Lower lobe of right lung (tissue), 2 donors: ENCODE results near the gene ENPP6. TPM values are rescaled to one million over a fixed set of nuclear protein-coding genes. Genes with fewer than 3 reads are reported as not detected.
"Not testable (repeated sequence)": the region's sequence is repeated elsewhere in the genome, so short reads cannot be mapped to it uniquely, and the experiment has no call there.

ENCODE experiments used
- ATAC-seq, 2 donors: fragments of 200-7000 bp; cut with Tn5 transposase; one replicate each; pipeline ENCODE4 v1.9.1; 2020 to 2022; ENCODE audit warnings: mild to moderate bottlenecking in 2 of 2, moderate library complexity in 2 of 2
- DNase-seq: peaks from one replicate; pipeline ENCODE4 v3.0.0-alpha.2; 2020
- H3K27ac ChIP-seq: fragments of 200-600 bp; one replicate; pipeline ENCODE4 v1.8.0; 2022
- H3K27me3 ChIP-seq: fragments of 200-600 bp; one replicate; pipeline ENCODE4 v1.8.0; 2022; ENCODE audit warnings: low read depth
- H3K36me3 ChIP-seq: fragments of 200-600 bp; one replicate; pipeline ENCODE4 v1.8.0; 2022; ENCODE audit warnings: mild to moderate bottlenecking
- H3K4me1 ChIP-seq: fragments of 200-600 bp; one replicate; pipeline ENCODE4 v1.8.0; 2022
- H3K4me3 ChIP-seq: fragments of 200-600 bp; one replicate; pipeline ENCODE4 v1.8.0; 2022; ENCODE audit warnings: mild to moderate bottlenecking
- H3K9me3 ChIP-seq: fragments of 200-600 bp; one replicate; pipeline ENCODE4 v1.8.0; 2022
- intact Hi-C: fragments of 100-400 bp; cut with DNase I; formaldehyde crosslinking; loops from one replicate; pipeline ENCODE4 v1.11.0; 2022
- total RNA-seq: library from RNA; stranded (reverse); fragmentation: NEBNext Ultra II Directional; extraction: Animal tissue kit (Norgen Biotek cat#: 25700); gene quantifications from one replicate; pipeline ENCODE4 v1.2.1, GENCODE V29; 2021
- TF ChIP-seq, protein P1 (sequence below): fragments of 200-600 bp; IDR thresholded peaks from one replicate; pipeline ENCODE4 v1.8.0; 2022; ENCODE audit warnings: antibody characterized with exemption, mild to moderate bottlenecking
- donor health status: DM: no; HTN: yes; CAD: no; lungs with severe emphysema.

Gene ENPP6
- total RNA-seq, 1 donor from 2014 or later = 0.74 TPM

DNA sequence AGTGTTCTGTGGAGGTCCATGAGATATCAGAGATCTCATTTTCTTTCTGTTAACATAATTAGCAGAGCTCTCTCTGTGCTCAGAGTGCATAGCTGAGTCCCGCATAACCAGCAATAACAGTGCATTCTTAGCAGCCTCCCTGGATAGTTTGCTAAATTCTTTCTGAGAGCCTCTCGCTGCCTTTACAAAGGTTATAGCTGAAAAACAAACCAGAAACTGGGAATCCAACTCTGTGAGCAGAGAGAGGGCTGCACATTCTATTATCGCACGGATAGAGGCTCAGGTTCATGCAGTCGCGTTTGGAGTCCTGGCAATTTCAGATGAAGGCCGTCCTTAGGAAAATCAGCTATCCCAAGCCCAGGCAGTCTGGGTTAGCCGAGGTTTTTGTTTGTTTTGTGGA, 1.2 kb downstream of the ENPP6 start:
- Histone ChIP-seq H3K27me3 (no peaks in the 10 kb centered on the region), H3K9me3 (no peaks in the 10 kb centered on the region), H3K4me1 (no peaks in the 10 kb centered on the region), H3K27ac (no peak overlapping the region), H3K36me3 (no peaks in the 10 kb centered on the region), H3K4me3 (no peak overlapping the region)
- intact Hi-C loops = no loop called here
- DNase-seq = no peak
- ATAC-seq = no peak
- TF ChIP-seq, protein P1, sequence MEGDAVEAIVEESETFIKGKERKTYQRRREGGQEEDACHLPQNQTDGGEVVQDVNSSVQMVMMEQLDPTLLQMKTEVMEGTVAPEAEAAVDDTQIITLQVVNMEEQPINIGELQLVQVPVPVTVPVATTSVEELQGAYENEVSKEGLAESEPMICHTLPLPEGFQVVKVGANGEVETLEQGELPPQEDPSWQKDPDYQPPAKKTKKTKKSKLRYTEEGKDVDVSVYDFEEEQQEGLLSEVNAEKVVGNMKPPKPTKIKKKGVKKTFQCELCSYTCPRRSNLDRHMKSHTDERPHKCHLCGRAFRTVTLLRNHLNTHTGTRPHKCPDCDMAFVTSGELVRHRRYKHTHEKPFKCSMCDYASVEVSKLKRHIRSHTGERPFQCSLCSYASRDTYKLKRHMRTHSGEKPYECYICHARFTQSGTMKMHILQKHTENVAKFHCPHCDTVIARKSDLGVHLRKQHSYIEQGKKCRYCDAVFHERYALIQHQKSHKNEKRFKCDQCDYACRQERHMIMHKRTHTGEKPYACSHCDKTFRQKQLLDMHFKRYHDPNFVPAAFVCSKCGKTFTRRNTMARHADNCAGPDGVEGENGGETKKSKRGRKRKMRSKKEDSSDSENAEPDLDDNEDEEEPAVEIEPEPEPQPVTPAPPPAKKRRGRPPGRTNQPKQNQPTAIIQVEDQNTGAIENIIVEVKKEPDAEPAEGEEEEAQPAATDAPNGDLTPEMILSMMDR = no peak

DNA sequence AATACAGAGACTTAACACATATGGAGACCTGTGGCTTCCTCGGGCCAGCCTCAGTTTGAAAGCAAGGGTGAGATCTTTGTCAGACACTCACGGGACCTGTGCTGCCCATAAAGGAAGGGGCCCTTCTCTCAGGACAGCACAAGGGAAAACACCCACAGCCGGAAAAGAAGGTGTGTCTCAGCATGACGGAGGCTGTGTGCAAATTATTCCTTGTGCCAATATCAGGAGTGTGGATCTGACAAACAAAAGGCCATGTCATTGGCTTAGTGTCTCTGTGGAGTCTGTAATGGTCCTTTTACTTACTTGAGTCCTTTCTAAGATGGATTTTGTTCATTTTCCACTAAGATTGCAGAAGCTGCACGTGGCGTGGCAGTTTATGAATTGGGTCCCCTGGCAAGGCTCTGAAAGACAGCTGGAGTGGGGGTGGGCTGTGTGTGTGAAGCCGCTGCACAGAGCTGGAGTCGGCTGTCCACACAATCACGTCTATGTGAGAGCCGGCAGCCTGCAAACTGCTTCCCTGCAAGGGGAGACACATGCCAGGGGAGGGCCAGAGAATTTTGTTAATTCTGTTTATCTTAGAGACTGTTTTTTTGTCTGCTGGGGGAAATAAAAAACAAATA, 1.9 kb downstream of the ENPP6 start:
- Histone ChIP-seq H3K9me3 (no peaks in the 10 kb centered on the region), H3K4me1 (no peaks in the 10 kb centered on the region), H3K27me3 (no peaks in the 10 kb centered on the region), H3K36me3 (no peaks in the 10 kb centered on the region), H3K4me3 (no peak overlapping the region), H3K27ac (no peak overlapping the region)
- intact Hi-C loops = no loop called here
- TF ChIP-seq, protein P1 = no peak
- ATAC-seq (no peak), DNase-seq (no peak)

DNA sequence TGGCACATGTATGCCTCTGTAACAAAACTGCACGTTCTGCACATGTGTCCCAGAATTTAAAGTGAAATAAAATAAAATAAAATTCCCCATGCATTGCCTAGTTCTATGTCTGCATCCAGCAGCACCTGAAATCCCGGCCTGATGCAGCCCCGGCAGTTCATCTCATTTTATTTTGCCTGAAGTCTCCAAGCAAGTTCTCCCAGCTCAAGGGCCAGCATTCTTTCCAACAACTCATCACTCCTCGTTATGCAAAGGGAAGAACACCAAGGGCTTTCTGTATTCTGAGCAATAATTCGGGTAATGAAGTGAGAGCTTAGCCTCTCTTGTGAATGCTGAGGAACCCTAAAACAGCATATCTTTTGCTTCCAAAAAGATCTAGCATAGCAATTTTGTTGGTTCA, 2.7 kb downstream of the ENPP6 start:
- TF ChIP-seq, protein P1 = no peak
- Histone ChIP-seq H3K4me3 (no peak overlapping the region), H3K9me3 (no peaks in the 10 kb centered on the region), H3K36me3 (no peaks in the 10 kb centered on the region), H3K27ac (no peak overlapping the region), H3K4me1 (no peaks in the 10 kb centered on the region), H3K27me3 (no peaks in the 10 kb centered on the region)
- DNase-seq (no peak), ATAC-seq (no peak)
- intact Hi-C loops = no loop called here

DNA sequence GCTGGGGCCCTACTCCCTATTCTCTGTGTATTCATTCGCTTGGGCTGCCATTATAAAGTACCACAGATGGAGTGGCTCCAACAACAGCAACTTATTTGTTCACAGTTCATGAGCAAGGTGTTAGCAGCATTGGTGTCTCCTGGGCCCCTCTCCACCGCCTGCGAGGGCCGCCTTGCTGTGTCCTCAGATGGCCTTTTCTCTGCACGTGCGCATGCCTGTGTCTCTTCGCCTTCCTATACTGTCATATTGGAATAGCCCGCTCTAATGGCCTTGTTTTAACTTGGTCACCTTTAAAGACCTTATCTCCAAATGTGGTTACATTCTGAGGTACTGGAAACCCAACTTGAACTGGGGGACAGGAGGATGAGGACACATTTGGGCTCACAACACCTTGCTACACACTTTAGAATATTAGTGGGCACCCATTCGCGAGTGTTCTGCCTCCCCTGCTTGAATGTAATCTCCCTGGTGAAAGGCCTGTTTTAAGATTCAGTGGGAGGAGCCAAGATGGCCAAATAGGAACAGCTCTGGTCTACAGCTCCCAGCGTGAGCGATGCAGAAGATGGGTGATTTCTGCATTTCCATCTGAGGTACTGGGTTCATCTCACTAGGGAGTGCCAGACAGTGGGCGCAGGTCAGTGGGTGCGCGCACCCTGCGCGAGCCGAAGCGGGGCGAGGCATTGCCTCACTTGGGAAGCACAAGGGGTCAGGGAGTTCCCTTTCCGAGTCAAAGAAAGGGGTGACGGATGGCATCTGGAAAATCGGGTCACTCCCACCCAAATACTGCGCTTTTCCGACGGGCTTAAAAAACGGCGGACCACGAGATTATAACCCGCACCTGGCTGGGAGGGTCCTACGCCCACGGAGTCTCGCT, 9.7 kb downstream of the ENPP6 start:
- H3K36me3 ChIP-seq, intact Hi-C loops, H3K9me3 ChIP-seq, DNase-seq, H3K27ac ChIP-seq, H3K4me3 ChIP-seq, H3K27me3 ChIP-seq, ATAC-seq, H3K4me1 ChIP-seq: not testable (repeated sequence)

DNA sequence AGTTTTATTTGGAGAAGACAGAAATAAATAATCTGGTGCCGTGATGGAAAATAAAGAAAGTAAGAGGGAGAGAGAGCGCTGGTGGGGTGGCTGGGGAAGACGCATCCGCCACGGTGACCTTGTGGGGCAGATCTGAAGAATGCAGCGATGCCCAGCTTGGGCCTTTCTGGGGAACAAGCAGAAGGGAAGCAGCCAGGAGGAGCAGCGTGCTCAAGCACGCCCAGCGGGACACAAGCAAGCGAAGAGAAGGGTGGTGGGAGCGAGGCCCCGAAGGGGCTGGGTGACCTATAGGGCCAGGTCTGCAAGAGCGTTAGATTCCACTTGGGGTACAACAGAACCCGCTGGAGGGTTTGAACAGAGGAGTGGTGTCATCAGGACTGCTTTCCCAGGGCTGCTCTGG, 12.4 kb downstream of the ENPP6 start:
- H3K4me1 ChIP-seq = no peaks in the 10 kb centered on the region
- H3K36me3 ChIP-seq = no peaks in the 10 kb centered on the region
- no peaks in the 10 kb centered on the region for H3K9me3 ChIP-seq
- H3K27ac ChIP-seq = no peak overlapping the region
- H3K27me3 ChIP-seq = no peaks in the 10 kb centered on the region
- no peak for ATAC-seq
- intact Hi-C loops = no loop called here
- TF ChIP-seq, protein P1 = no peak
- H3K4me3 ChIP-seq = no peak overlapping the region
- DNase-seq = no peak

DNA sequence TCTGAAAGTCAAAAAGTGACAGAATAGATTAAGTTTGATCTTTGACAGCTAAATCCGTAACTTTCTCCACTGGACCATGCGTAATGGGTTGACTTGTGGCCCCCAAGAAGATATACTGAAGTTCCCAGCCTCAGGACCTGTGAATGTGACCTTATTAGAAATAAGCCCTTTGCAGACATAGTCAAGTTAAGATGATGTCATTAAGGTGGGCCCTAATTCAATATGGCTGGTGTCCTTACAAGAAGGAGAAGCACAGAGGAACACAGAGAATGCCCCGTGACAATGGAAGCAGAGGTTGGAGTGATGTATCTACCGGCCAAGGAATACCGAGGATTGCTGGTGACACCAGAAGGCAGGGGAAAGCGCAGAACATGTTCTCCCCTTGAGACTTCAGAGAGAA, 14.4 kb downstream of the ENPP6 start:
- no peak overlapping the region for H3K4me3 ChIP-seq
- H3K27me3 ChIP-seq = no peaks in the 10 kb centered on the region
- ATAC-seq (no peak), DNase-seq (no peak)
- no peaks in the 10 kb centered on the region for H3K9me3 ChIP-seq
- intact Hi-C loops = no loop called here
- H3K36me3 ChIP-seq = no peaks in the 10 kb centered on the region
- TF ChIP-seq, protein P1 = no peak
- H3K27ac ChIP-seq = no peak overlapping the region
- no peaks in the 10 kb centered on the region for H3K4me1 ChIP-seq
